DMS79 (cell line): ENCODE results near the gene PCDHA6.
"Not testable (repeated sequence)": the region's sequence is repeated elsewhere in the genome, so short reads cannot be mapped to it uniquely, and the experiment has no call there.

Experiments used
- DNase-seq: peaks from one replicate; lab custom pipeline; 2025; lab: John Stamatoyannopoulos, UW

PCDHA6 gene

GRCh38 chr5:140821375-140822280 is 6.1 kb upstream of the PCDHA6 start, which contains the start of gene PCDHA5:
Gene PCDHA5 (plus strand): TSS chr5:140821613.
- no peak for DNase-seq

GRCh38 chr5:140822281-140822629 is 5.5 kb upstream of the PCDHA6 start:
- no peak for DNase-seq

- DNase-seq = not testable (repeated sequence)
Observed at GRCh38 chr5:140822969-140823368, 4.8 kb upstream of the PCDHA6 start.

GRCh38 chr5:140823475-140823874 is 4.3 kb upstream of the PCDHA6 start:
- DNase-seq = no peak

- DNase-seq = no peak
Observed at GRCh38 chr5:140828362-140828737, 590 bp downstream of the PCDHA6 start.

- DNase-seq = not testable (repeated sequence)
Observed at GRCh38 chr5:140829511-140830501, 2.0 kb downstream of the PCDHA6 start.

GRCh38 chr5:140833993-140834392 is 6.2 kb downstream of the PCDHA6 start, which contains the start of gene PCDHA7:
Gene PCDHA7 (plus strand): TSS chr5:140834269. CDS start chr5:140834384, 115 bp downstream.
- no peak for DNase-seq

- DNase-seq = not testable (repeated sequence)
Observed at GRCh38 chr5:140834439-140835008, 6.8 kb downstream of the PCDHA6 start.

- no peak for DNase-seq
Observed at GRCh38 chr5:140835622-140836510, 8.1 kb downstream of the PCDHA6 start.

GRCh38 chr5:140840978-140841962 is 13.5 kb downstream of the PCDHA6 start, which contains the start of gene PCDHA8:
Gene PCDHA8 (plus strand): TSS chr5:140841187. CDS start chr5:140841322, 135 bp downstream.
- no peak for DNase-seq

GRCh38 chr5:140842798-140843733 is 15.3 kb downstream of the PCDHA6 start:
- DNase-seq = no peak

- DNase-seq = not testable (repeated sequence)
Observed at GRCh38 chr5:140848139-140849102, 20.7 kb downstream of the PCDHA6 start, which contains the start of gene PCDHA9. Gene PCDHA9 (plus strand): TSS chr5:140848382. CDS start chr5:140848496, 114 bp downstream.

GRCh38 chr5:140849831-140850634 is 22.3 kb downstream of the PCDHA6 start:
- DNase-seq = not testable (repeated sequence)

GRCh38 chr5:140855772-140856674 is 28.3 kb downstream of the PCDHA6 start, which contains the start of gene PCDHA10:
Gene PCDHA10 (plus strand): TSS chr5:140855897. CDS start chr5:140856049, 152 bp downstream.
- no peak for DNase-seq
